Lower leg skin (tissue), 3 donors: ENCODE measurements around the gene S100A9.

ENCODE experiments used
- CTCF ChIP-seq, 3 donors: fragments of 450-650 bp; IDR thresholded peaks; one replicate each; pipeline ENCODE4 v1.5.1; 2016; ENCODE audit warnings: antibody characterized with exemption in 3 of 3, mild to moderate bottlenecking in 3 of 3, moderate library complexity in 2 of 3
- POLR2A ChIP-seq, 2 donors: fragments of 450-650 bp; IDR thresholded peaks; one replicate each; pipeline ENCODE4 v1.6.1; 2016 to 2017; ENCODE audit warnings: antibody characterized with exemption in 2 of 2, mild to moderate bottlenecking in 1 of 2, moderate library complexity in 1 of 2

- TF ChIP-seq CTCF (IDR thresholded peaks at IDR 0.05) (no peak), POLR2A (IDR thresholded peaks at IDR 0.05) (no peak)
Measured at GRCh38 chr1:153370146-153370545, 12.5 kb downstream of the S100A9 start.
